Choroid plexus epithelial cell (primary cell): ENCODE measurements around the gene ZNF577.

Experiments used
- DNase-seq: peaks from one replicate; pipeline ENCODE4 v3.0.0-alpha.2; 2010; ENCODE audit warnings: low read depth
- H3K4me3 ChIP-seq: 2 replicates; pipeline ENCODE4 v1.5.1; 2011; ENCODE audit warnings: low read depth, mild to moderate bottlenecking, control low read depth, low read length, moderate library complexity
- CTCF ChIP-seq: conservative IDR thresholded peaks from 2 replicates; pipeline ENCODE4 v1.5.1; 2011; ENCODE audit warnings: low read depth, mild to moderate bottlenecking, control low read depth, inconsistent platforms, low read length, moderate library complexity

Gene ZNF577

GRCh38 chr19:51887522-51888498 is at the start of gene ZNF577:
Gene ZNF577, minus strand, starts transcription at chr19:51887951. Its CDS starts 7,569 bp downstream, at chr19:51880382.
- H3K4me3 ChIP-seq = peak within 1 kb of the TSS; percentile 85
- DNase-seq = peak; percentile 95
- no peak for TF ChIP-seq CTCF

- TF ChIP-seq CTCF = no peak
- no peak for DNase-seq
Observed at GRCh38 chr19:51931921-51932320, 44.2 kb upstream of the ZNF577 start.

GRCh38 chr19:51927859-51928258 is 40.1 kb upstream of the ZNF577 start:
- no peak for TF ChIP-seq CTCF
- no peak for DNase-seq
- H3K4me3 ChIP-seq = peak overlapping the region; percentile 91

More at GRCh38 chr19:51931921-51932320, 44.2 kb upstream of the ZNF577 start:
- no peak overlapping the region for H3K4me3 ChIP-seq

- peak; percentile 39 for TF ChIP-seq CTCF
- peak; percentile 98 for DNase-seq
- H3K4me3 ChIP-seq = peak within 1 kb of the TSS; percentile 91
Observed at GRCh38 chr19:51926784-51927741, 39.3 kb upstream of the ZNF577 start, which contains the start of gene ZNF613. Gene ZNF613, plus strand, starts transcription at chr19:51927472. Its CDS starts 8,749 bp downstream, at chr19:51936221.

- peak overlapping the region; percentile 91 for H3K4me3 ChIP-seq
- TF ChIP-seq CTCF = no peak
- no peak for DNase-seq
Observed at GRCh38 chr19:51926426-51926783, 38.7 kb upstream of the ZNF577 start.

- no peak for DNase-seq
- no peak for TF ChIP-seq CTCF
- H3K4me3 ChIP-seq = no peak overlapping the region
Observed at GRCh38 chr19:51921949-51922348, 34.2 kb upstream of the ZNF577 start.
